Measurements from ENCODE around the gene NES.
A peak's percentile ranks its signal among the peaks of the same experiment; 100 is the strongest.

Gene NES

GRCh38 chr1:156680056-156680455 lies 2.8 kb upstream of the NES start:
- TF ChIP-seq GABPA (IDR thresholded peaks at IDR 0.05; ENCODE audit: low read depth), result no peak
- TF ChIP-seq, protein P1, sequence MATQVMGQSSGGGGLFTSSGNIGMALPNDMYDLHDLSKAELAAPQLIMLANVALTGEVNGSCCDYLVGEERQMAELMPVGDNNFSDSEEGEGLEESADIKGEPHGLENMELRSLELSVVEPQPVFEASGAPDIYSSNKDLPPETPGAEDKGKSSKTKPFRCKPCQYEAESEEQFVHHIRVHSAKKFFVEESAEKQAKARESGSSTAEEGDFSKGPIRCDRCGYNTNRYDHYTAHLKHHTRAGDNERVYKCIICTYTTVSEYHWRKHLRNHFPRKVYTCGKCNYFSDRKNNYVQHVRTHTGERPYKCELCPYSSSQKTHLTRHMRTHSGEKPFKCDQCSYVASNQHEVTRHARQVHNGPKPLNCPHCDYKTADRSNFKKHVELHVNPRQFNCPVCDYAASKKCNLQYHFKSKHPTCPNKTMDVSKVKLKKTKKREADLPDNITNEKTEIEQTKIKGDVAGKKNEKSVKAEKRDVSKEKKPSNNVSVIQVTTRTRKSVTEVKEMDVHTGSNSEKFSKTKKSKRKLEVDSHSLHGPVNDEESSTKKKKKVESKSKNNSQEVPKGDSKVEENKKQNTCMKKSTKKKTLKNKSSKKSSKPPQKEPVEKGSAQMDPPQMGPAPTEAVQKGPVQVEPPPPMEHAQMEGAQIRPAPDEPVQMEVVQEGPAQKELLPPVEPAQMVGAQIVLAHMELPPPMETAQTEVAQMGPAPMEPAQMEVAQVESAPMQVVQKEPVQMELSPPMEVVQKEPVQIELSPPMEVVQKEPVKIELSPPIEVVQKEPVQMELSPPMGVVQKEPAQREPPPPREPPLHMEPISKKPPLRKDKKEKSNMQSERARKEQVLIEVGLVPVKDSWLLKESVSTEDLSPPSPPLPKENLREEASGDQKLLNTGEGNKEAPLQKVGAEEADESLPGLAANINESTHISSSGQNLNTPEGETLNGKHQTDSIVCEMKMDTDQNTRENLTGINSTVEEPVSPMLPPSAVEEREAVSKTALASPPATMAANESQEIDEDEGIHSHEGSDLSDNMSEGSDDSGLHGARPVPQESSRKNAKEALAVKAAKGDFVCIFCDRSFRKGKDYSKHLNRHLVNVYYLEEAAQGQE (IDR thresholded peaks at IDR 0.05; ENCODE audit: insufficient replicate concordance, low read depth), result peak; percentile 77
- Histone ChIP-seq H3K27me3 (ENCODE audit: insufficient read depth, poor library complexity, severe bottlenecking) (peaks cover 72% of the 10 kb centered on the region), H3K27ac (replicated peaks) (no peak overlapping the region), H3K4me3 (replicated peaks; ENCODE audit: insufficient read depth, low read length) (no peak overlapping the region)
- no peak for DNase-seq (ENCODE audit: low read depth in 1 of 2, low spot score in 1 of 2)

DNA sequence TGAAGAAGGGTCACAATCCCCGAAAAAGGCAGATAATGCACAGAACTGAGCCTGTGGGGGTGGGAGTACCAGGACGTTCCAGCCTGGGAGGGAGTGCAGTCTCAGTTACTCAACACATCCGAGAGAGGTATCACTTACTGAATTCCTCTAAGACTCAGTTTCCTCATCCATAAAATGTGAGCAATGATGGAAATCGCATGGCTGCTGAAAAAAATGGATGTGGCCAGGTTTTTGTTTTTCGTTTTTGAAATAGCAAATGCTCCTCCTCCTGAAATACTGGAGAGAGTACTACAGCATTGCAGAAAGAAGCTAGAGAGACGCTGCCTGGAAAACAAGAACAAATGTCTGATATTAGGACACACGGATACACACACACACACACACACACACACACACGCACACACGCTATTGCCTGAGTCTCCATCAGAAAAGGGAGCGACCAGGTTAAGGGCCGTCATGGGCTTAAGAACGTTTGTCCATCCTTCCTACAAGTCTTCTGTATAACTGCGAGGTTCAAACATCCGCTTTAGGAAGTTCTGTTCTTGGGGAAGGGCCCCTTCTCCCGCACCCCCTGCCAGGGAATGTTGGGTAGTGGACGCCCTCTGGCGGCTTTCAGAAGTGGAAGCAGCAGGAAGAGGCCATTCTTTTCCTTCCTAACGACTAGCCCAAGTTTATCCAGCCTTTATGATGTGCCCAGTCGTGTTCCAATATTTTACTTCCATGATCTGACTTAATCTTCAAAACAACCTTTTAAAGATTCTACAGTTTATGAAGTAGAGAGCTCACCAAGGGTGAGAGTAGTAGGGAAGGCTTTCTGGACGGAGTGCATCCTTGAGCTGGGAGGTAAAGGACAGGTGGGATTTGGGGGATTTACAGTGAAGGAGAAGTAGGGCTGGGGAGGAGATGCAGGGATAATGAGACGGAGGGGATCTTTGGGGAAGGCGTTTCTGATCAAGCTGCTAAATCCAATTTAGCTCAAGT lies 699 bp upstream of the NES start:
- Histone ChIP-seq H3K4me3 (replicated peaks; ENCODE audit: insufficient read depth, low read length) (no peak overlapping the region), H3K27ac (replicated peaks) (no peak overlapping the region), H3K27me3 (ENCODE audit: insufficient read depth, poor library complexity, severe bottlenecking) (peaks cover 81% of the 10 kb centered on the region)
- DNase-seq (ENCODE audit: low read depth in 1 of 2, low spot score in 1 of 2), result peak in 1 of 2 experiments; percentile 48
- TF ChIP-seq, protein P1 (IDR thresholded peaks at IDR 0.05; ENCODE audit: insufficient replicate concordance, low read depth), result no peak
- TF ChIP-seq, protein P2, sequence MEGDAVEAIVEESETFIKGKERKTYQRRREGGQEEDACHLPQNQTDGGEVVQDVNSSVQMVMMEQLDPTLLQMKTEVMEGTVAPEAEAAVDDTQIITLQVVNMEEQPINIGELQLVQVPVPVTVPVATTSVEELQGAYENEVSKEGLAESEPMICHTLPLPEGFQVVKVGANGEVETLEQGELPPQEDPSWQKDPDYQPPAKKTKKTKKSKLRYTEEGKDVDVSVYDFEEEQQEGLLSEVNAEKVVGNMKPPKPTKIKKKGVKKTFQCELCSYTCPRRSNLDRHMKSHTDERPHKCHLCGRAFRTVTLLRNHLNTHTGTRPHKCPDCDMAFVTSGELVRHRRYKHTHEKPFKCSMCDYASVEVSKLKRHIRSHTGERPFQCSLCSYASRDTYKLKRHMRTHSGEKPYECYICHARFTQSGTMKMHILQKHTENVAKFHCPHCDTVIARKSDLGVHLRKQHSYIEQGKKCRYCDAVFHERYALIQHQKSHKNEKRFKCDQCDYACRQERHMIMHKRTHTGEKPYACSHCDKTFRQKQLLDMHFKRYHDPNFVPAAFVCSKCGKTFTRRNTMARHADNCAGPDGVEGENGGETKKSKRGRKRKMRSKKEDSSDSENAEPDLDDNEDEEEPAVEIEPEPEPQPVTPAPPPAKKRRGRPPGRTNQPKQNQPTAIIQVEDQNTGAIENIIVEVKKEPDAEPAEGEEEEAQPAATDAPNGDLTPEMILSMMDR (IDR thresholded peaks at IDR 0.05; ENCODE audit: insufficient read depth, low read length), result peak; percentile 55

DNA sequence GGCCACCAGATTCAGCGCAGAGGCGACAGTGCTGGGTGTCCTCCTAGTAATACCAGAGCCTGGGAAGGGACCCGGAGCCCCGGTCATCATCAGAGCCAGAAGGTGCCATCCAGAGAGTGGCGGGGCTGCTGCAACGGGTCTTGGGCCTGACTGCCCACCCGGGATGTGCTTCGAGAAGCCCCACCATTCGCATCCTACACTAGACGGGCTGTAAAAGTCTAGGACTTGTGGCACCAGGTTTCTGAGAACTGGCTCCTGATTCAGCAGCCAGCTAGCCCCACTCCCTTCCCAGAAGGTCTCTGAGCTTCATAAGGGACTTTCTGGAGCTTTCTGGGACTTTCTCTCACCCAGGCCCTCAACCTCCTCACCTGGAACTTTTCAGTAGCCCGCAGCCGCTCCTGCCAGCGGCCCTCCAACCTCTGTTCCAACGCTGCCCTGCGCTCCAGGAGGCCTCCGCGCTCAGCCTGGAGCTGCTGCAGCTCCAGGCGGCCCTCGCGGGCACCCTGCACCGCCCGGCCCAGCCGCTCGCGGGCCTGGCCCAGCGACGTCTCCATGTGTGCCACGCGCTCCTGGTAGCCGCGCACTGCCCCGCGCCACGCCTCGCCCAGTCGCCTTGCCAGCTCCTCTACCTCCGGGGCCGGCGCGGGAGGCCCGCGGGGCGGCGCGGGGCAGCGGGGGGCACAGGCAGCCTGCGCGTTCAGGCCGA lies 940 bp downstream of the NES start:
- DNase-seq (ENCODE audit: low read depth in 1 of 2, low spot score in 1 of 2), result no peak
- Histone ChIP-seq H3K4me3 (replicated peaks; ENCODE audit: insufficient read depth, low read length) (no peak overlapping the region), H3K27ac (replicated peaks) (no peak overlapping the region), H3K27me3 (ENCODE audit: insufficient read depth, poor library complexity, severe bottlenecking) (peaks cover 81% of the 10 kb centered on the region)
- TF ChIP-seq, protein P2 (IDR thresholded peaks at IDR 0.05; ENCODE audit: insufficient read depth, low read length), result no peak
- no peak for TF ChIP-seq GABPA (IDR thresholded peaks at IDR 0.05; ENCODE audit: low read depth)
- TF ChIP-seq POLR2AphosphoS5 (IDR thresholded peaks at IDR 0.05; ENCODE audit: low read depth), result no peak
- TF ChIP-seq, protein P1 (IDR thresholded peaks at IDR 0.05; ENCODE audit: insufficient replicate concordance, low read depth), result no peak
- TF ChIP-seq SPI1 (IDR thresholded peaks at IDR 0.05; ENCODE audit: borderline replicate concordance, low read depth), result no peak
